ENCODE measurements around the gene VIPR2.

The VIPR2 gene

DNA sequence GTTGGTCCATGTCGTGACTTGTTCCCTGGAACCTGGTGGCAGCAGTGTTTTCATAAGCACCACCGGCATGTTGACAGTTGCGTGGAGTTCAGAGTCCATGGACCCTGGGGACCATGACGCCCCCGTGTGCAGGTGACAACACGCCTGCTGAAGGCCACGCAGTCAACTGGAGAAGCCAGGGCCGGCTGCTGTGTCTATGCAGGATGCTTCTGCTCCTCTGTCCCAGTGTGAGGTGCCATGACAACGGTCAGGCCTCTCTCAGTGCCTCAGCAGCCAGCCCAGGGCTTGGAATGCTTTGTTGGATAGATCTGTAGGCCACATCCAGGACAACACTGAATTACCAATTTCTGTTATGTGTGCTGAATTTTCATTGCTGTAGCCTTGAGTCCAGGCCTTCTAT lies 10.7 kb upstream of the VIPR2 start:
- Histone ChIP-seq H2AFZ (ENCODE audit: low read depth, low read length) (no peak overlapping the region), H3K36me3 (ENCODE audit: insufficient read depth, low read length) (no peaks in the 10 kb centered on the region), H3K9me3 (ENCODE audit: insufficient read depth, low read length, severe bottlenecking) (no peaks in the 10 kb centered on the region), H3K4me3 (ENCODE audit: low read depth in 1 of 2, low read length in 2 of 2) (no peak overlapping the region), H4K20me1 (ENCODE audit: insufficient read depth, low read length) (no peaks in the 10 kb centered on the region), H3K27ac (ENCODE audit: low read length) (no peak overlapping the region), H3K79me2 (ENCODE audit: insufficient read depth, low read length) (no peaks in the 10 kb centered on the region), H3K4me1 (ENCODE audit: insufficient read depth, low read length) (peaks cover 16% of the 10 kb centered on the region), H3K4me2 (ENCODE audit: insufficient read depth, low read length) (no peak overlapping the region), H3K9ac (ENCODE audit: low read depth, low read length) (no peak overlapping the region), H3K27me3 (ENCODE audit: insufficient read depth, low read length, poor library complexity) (no peaks in the 10 kb centered on the region)
- TF ChIP-seq EZH2 (IDR thresholded peaks at IDR 0.05; ENCODE audit: borderline replicate concordance, low read depth, low read length, severe bottlenecking) = no peak
- no peak for TF ChIP-seq CTCF (IDR thresholded peaks at IDR 0.05; ENCODE audit: borderline replicate concordance, extremely low read depth, low read length, poor library complexity, severe bottlenecking)
- no peak for DNase-seq
- no peak for ATAC-seq (ENCODE audit: insufficient read depth, low read depth)

DNA sequence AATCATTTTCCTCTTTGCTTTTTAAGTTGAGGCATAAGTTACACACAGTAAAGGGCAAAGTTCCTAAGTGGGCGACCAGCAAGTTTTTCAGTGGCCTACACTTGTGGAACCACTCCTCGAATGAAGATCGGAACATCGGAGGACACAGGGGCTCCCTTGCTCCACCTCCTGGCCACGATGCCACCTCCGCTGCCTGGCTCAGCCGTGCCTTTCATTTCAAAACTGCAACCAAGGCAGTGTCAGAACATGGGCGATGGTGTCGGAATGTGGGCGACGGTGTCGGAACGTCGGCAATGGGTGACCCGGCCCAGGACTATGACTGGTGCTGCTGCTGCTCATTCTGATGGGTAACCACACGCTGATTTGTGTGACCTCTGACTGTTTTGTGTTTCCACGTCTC lies 9.6 kb upstream of the VIPR2 start:
- H3K4me3 ChIP-seq (ENCODE audit: low read depth in 1 of 2, low read length in 2 of 2) = no peak overlapping the region

DNA sequence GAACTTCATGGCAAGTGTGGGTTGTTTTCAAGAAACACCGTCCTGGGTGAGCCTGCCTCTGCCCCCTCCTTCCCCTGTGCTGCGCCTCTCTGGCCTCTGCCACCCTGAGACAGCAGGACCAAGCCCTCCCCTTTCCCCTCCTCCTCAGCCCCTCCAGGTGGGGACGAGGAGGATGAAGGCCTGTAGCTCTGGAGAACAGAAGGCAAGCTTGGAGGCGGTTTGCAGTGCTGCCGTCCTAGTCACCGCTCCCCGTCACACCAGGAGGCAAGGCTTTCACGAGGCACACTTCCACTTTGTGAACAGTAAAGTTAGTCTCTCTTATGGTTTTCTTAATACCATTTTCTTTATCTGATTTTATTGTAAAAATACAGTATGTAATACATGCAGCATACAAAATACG lies 8.8 kb upstream of the VIPR2 start:
- H2AFZ ChIP-seq (ENCODE audit: low read depth, low read length) = no peak overlapping the region
- H3K9ac ChIP-seq (ENCODE audit: low read depth, low read length) = no peak overlapping the region
- no peak overlapping the region for H3K4me3 ChIP-seq (ENCODE audit: low read depth in 1 of 2, low read length in 2 of 2)
- H3K36me3 ChIP-seq (ENCODE audit: insufficient read depth, low read length) = no peaks in the 10 kb centered on the region
- TF ChIP-seq EZH2 (IDR thresholded peaks at IDR 0.05; ENCODE audit: borderline replicate concordance, low read depth, low read length, severe bottlenecking) (no peak), CTCF (IDR thresholded peaks at IDR 0.05; ENCODE audit: borderline replicate concordance, extremely low read depth, low read length, poor library complexity, severe bottlenecking) (no peak)
- H3K4me2 ChIP-seq (ENCODE audit: insufficient read depth, low read length) = no peak overlapping the region
- ATAC-seq (ENCODE audit: insufficient read depth, low read depth) (no peak), DNase-seq (no peak)
- no peaks in the 10 kb centered on the region for H3K9me3 ChIP-seq (ENCODE audit: insufficient read depth, low read length, severe bottlenecking)
- H3K4me1 ChIP-seq (ENCODE audit: insufficient read depth, low read length) = peaks cover 3% of the 10 kb centered on the region
- no peaks in the 10 kb centered on the region for H4K20me1 ChIP-seq (ENCODE audit: insufficient read depth, low read length)
- no peak overlapping the region for H3K27ac ChIP-seq (ENCODE audit: low read length)
- H3K79me2 ChIP-seq (ENCODE audit: insufficient read depth, low read length) = no peaks in the 10 kb centered on the region
- no peaks in the 10 kb centered on the region for H3K27me3 ChIP-seq (ENCODE audit: insufficient read depth, low read length, poor library complexity)

More for the DNA sequence above, 9.6 kb upstream of the VIPR2 start:
- Histone ChIP-seq H3K9me3 (ENCODE audit: insufficient read depth, low read length, severe bottlenecking) (no peaks in the 10 kb centered on the region), H3K27ac (ENCODE audit: low read length) (no peak overlapping the region), H4K20me1 (ENCODE audit: insufficient read depth, low read length) (no peaks in the 10 kb centered on the region), H3K79me2 (ENCODE audit: insufficient read depth, low read length) (no peaks in the 10 kb centered on the region), H3K4me2 (ENCODE audit: insufficient read depth, low read length) (no peak overlapping the region), H3K9ac (ENCODE audit: low read depth, low read length) (no peak overlapping the region), H2AFZ (ENCODE audit: low read depth, low read length) (no peak overlapping the region), H3K36me3 (ENCODE audit: insufficient read depth, low read length) (no peaks in the 10 kb centered on the region), H3K27me3 (ENCODE audit: insufficient read depth, low read length, poor library complexity) (no peaks in the 10 kb centered on the region), H3K4me1 (ENCODE audit: insufficient read depth, low read length) (peaks cover 10% of the 10 kb centered on the region)
- ATAC-seq (ENCODE audit: insufficient read depth, low read depth) = no peak
- DNase-seq = no peak
- TF ChIP-seq CTCF (IDR thresholded peaks at IDR 0.05; ENCODE audit: borderline replicate concordance, extremely low read depth, low read length, poor library complexity, severe bottlenecking) (peak; percentile 47), EZH2 (IDR thresholded peaks at IDR 0.05; ENCODE audit: borderline replicate concordance, low read depth, low read length, severe bottlenecking) (no peak)

DNA sequence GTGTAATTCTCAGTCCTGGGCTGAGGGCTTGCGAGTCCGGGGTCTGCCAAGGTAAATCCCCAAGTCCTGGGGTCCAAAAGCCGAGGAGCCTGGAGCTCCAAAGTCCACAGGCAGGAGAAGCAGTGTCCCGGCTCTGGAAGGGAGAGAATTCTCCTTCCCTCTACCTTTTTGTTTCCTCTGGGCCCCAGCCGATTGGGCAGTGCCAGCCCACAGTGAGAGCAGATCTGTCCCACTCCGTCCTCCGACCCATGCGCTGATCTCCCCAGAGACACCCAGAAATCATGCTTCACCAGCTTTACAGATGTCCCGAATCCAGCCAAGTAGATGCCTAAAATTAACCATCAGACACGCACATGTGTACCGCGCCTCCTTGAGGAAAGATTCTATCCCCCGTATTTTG lies 8.1 kb upstream of the VIPR2 start:
- ATAC-seq (ENCODE audit: insufficient read depth, low read depth) (no peak), DNase-seq (no peak)
- TF ChIP-seq EZH2 (IDR thresholded peaks at IDR 0.05; ENCODE audit: borderline replicate concordance, low read depth, low read length, severe bottlenecking) (no peak), CTCF (IDR thresholded peaks at IDR 0.05; ENCODE audit: borderline replicate concordance, extremely low read depth, low read length, poor library complexity, severe bottlenecking) (no peak)
- Histone ChIP-seq H3K27me3 (ENCODE audit: insufficient read depth, low read length, poor library complexity) (no peaks in the 10 kb centered on the region), H3K9ac (ENCODE audit: low read depth, low read length) (no peak overlapping the region), H3K79me2 (ENCODE audit: insufficient read depth, low read length) (no peaks in the 10 kb centered on the region), H4K20me1 (ENCODE audit: insufficient read depth, low read length) (no peaks in the 10 kb centered on the region), H2AFZ (ENCODE audit: low read depth, low read length) (no peak overlapping the region), H3K4me1 (ENCODE audit: insufficient read depth, low read length) (no peaks in the 10 kb centered on the region), H3K27ac (ENCODE audit: low read length) (no peak overlapping the region), H3K36me3 (ENCODE audit: insufficient read depth, low read length) (no peaks in the 10 kb centered on the region), H3K4me2 (ENCODE audit: insufficient read depth, low read length) (no peak overlapping the region), H3K4me3 (ENCODE audit: low read depth in 1 of 2, low read length in 2 of 2) (no peak overlapping the region), H3K9me3 (ENCODE audit: insufficient read depth, low read length, severe bottlenecking) (no peaks in the 10 kb centered on the region)
